Thoracic aorta (tissue), 2 donors: ENCODE data around the gene FAT2. TPM values are rescaled to one million over a fixed set of nuclear protein-coding genes. Genes with fewer than 3 reads are reported as not detected.

Source experiments
- ATAC-seq: fragments of 150-250 bp; one replicate; pipeline ENCODE4 v1.8.0; 2017; ENCODE audit warnings: low read depth; ENCODE audit not compliant: insufficient number of reproducible peaks, low FRiP score
- DNase-seq: peaks from one replicate; pipeline ENCODE4 v3.0.0-alpha.2; 2020; ENCODE audit warnings: low spot score
- H3K27ac ChIP-seq, 2 donors: fragments of 200-600 bp; sonication (generic); 1 replicate in 1 of 2; 2 replicates in 1 of 2; pipeline ENCODE4 v1.5.1; 2016; ENCODE audit warnings: mild to moderate bottlenecking in 2 of 2, moderate library complexity in 2 of 2
- H3K27me3 ChIP-seq: fragments of 200-600 bp; sonication (generic); replicated peaks from 2 replicates; pipeline ENCODE4 v1.6.0; 2016; ENCODE audit warnings: mild to moderate bottlenecking; ENCODE audit not compliant: insufficient read depth
- H3K36me3 ChIP-seq: fragments of 200-600 bp; sonication (generic); one replicate; pipeline ENCODE4 v1.5.1; 2016
- H3K4me1 ChIP-seq, 2 donors: fragments of 200-600 bp; sonication (generic); 1 replicate in 1 of 2; 2 replicates in 1 of 2; pipeline versions ENCODE4 v1.5.1 to v1.6.0; 2016; ENCODE audit warnings: low read depth in 2 of 2, mild to moderate bottlenecking in 1 of 2; ENCODE audit not compliant: control insufficient read depth in 1 of 2
- H3K4me3 ChIP-seq: fragments of 200-600 bp; sonication (generic); 2 replicates; pipeline ENCODE4 v1.5.1; 2016; ENCODE audit warnings: mild to moderate bottlenecking
- H3K9me3 ChIP-seq: fragments of 200-600 bp; sonication (generic); 2 replicates; pipeline ENCODE4 v1.5.1; 2016
- CTCF ChIP-seq: fragments of 200-600 bp; sonication (generic); IDR thresholded peaks from one replicate; pipeline ENCODE4 v1.5.1; 2019; ENCODE audit warnings: antibody characterized with exemption
- total RNA-seq, 2 donors: library from RNA; depleted of rRNA; stranded (reverse); fragments of >200 nt; gene quantifications; one replicate each; pipeline versions ENCODE4 v1.1.0 to v1.2.3, GENCODE V29; 2016

FAT2 gene
- total RNA-seq, result under 1 TPM in 1 of 2 donors, not detected in 1; 0.14 TPM

GRCh38 chr5:151591144-151591819 lies at the start of gene FAT2:
FAT2 (minus strand) TSS chr5:151591331; CDS start chr5:151568931, 22,400 bp downstream.
- H3K36me3 ChIP-seq, result no peaks in the 10 kb centered on the region
- H3K27ac ChIP-seq, result no peak within 1 kb of the TSS
- no peaks in the 10 kb centered on the region for H3K9me3 ChIP-seq
- H3K27me3 ChIP-seq, result no peaks in the 10 kb centered on the region
- no peaks in the 10 kb centered on the region for H3K4me1 ChIP-seq
- no peak for ATAC-seq
- DNase-seq, result no peak
- TF ChIP-seq CTCF, result no peak
- H3K4me3 ChIP-seq, result no peak within 1 kb of the TSS

GRCh38 chr5:151638619-151639018 lies 47.5 kb upstream of the FAT2 start:
- H3K36me3 ChIP-seq, result no peaks in the 10 kb centered on the region
- H3K9me3 ChIP-seq, result no peaks in the 10 kb centered on the region
- no peak for TF ChIP-seq CTCF
- no peaks in the 10 kb centered on the region for H3K27me3 ChIP-seq
- no peak for DNase-seq
- no peak for ATAC-seq
- no peak overlapping the region for H3K4me3 ChIP-seq
- H3K4me1 ChIP-seq, result no peaks in the 10 kb centered on the region
- H3K27ac ChIP-seq, result no peak overlapping the region

GRCh38 chr5:151637676-151638075 lies 46.5 kb upstream of the FAT2 start:
- no peak for DNase-seq
- ATAC-seq, result no peak

GRCh38 chr5:151633892-151634291 lies 42.8 kb upstream of the FAT2 start:
- DNase-seq, result no peak
- Histone ChIP-seq H3K9me3 (no peaks in the 10 kb centered on the region), H3K4me1 (no peaks in the 10 kb centered on the region), H3K27ac (no peak overlapping the region), H3K4me3 (no peak overlapping the region), H3K36me3 (no peaks in the 10 kb centered on the region), H3K27me3 (no peaks in the 10 kb centered on the region)
- ATAC-seq, result no peak
- TF ChIP-seq CTCF, result no peak

More at GRCh38 chr5:151637676-151638075, 46.5 kb upstream of the FAT2 start:
- Histone ChIP-seq H3K4me1 (no peaks in the 10 kb centered on the region), H3K27ac (no peak overlapping the region), H3K36me3 (no peaks in the 10 kb centered on the region), H3K9me3 (no peaks in the 10 kb centered on the region), H3K27me3 (no peaks in the 10 kb centered on the region), H3K4me3 (no peak overlapping the region)
- no peak for TF ChIP-seq CTCF

GRCh38 chr5:151632941-151633340 lies 41.8 kb upstream of the FAT2 start:
- DNase-seq, result no peak
- no peaks in the 10 kb centered on the region for H3K9me3 ChIP-seq
- no peak overlapping the region for H3K27ac ChIP-seq

More at GRCh38 chr5:151632941-151633340, 41.8 kb upstream of the FAT2 start:
- TF ChIP-seq CTCF, result no peak
- ATAC-seq, result no peak
- H3K36me3 ChIP-seq, result no peaks in the 10 kb centered on the region
- H3K27me3 ChIP-seq, result no peaks in the 10 kb centered on the region
- no peak overlapping the region for H3K4me3 ChIP-seq
- H3K4me1 ChIP-seq, result no peaks in the 10 kb centered on the region
